GM23338 (cell line): ENCODE results near the gene ADORA2A. TPM values are rescaled to one million over a fixed set of nuclear protein-coding genes. Genes with fewer than 3 reads are reported as not detected.

Source experiments
- ATAC-seq: fragments of 200-7000 bp; cut with Tn5 transposase; 3 replicates; pipeline ENCODE4 v1.9.1; 2020
- DNase-seq: peaks from one replicate; pipeline ENCODE4 v3.0.0-alpha.2; 2015; ENCODE audit warnings: low spot score
- H2AFZ ChIP-seq: fragments of 200-600 bp; sonication (generic); 2 replicates; pipeline ENCODE4 v1.8.0; 2016; ENCODE audit warnings: antibody characterized with exemption, mild to moderate bottlenecking, moderate library complexity
- H3F3A ChIP-seq: fragments of 200-600 bp; sonication (generic); replicated peaks from 2 replicates; pipeline ENCODE4 v1.8.0; 2017; ENCODE audit warnings: antibody characterized with exemption, mixed run types, low read depth
- H3K27ac ChIP-seq: fragments of 200-600 bp; sonication (generic); 2 replicates; pipeline ENCODE4 v1.6.1; 2016; ENCODE audit warnings: low read depth
- H3K27me3 ChIP-seq: fragments of 200-600 bp; sonication (generic); 2 replicates; pipeline ENCODE4 v1.8.0; 2016; ENCODE audit warnings: mild to moderate bottlenecking, mixed run types, moderate library complexity; ENCODE audit not compliant: insufficient read depth
- H3K36me3 ChIP-seq: fragments of 200-600 bp; sonication (generic); 2 replicates; pipeline ENCODE4 v1.8.0; 2016; ENCODE audit warnings: mild to moderate bottlenecking; ENCODE audit not compliant: insufficient read depth
- H3K4me1 ChIP-seq: fragments of 200-600 bp; sonication (generic); 2 replicates; pipeline ENCODE4 v1.8.0; 2016; ENCODE audit warnings: mild to moderate bottlenecking, moderate library complexity; ENCODE audit not compliant: insufficient read depth
- H3K4me2 ChIP-seq: fragments of 200-600 bp; sonication (generic); 2 replicates; pipeline ENCODE4 v1.7.1; 2017; ENCODE audit warnings: mixed run types
- H3K4me3 ChIP-seq: fragments of 200-600 bp; sonication (generic); 2 replicates; pipeline ENCODE4 v1.6.1; 2016; ENCODE audit warnings: mixed run types
- H3K79me2 ChIP-seq: fragments of 200-600 bp; sonication (generic); replicated peaks from 2 replicates; pipeline ENCODE4 v1.8.0; 2017; ENCODE audit warnings: mild to moderate bottlenecking; ENCODE audit not compliant: insufficient read depth
- H3K9me2 ChIP-seq: fragments of 200-600 bp; sonication (generic); 2 replicates; pipeline ENCODE4 v1.8.0; 2017; ENCODE audit not compliant: insufficient read depth
- H4K20me1 ChIP-seq: fragments of 200-600 bp; sonication (generic); replicated peaks from 2 replicates; pipeline ENCODE4 v1.8.0; 2017; ENCODE audit warnings: mild to moderate bottlenecking; ENCODE audit not compliant: insufficient read depth
- H3K27ac Mint-ChIP-seq: 2 replicates; pipeline ENCODE4 v1.8.0; 2020; ENCODE audit warnings: inconsistent platforms, mild to moderate bottlenecking, moderate library complexity, mixed read lengths
- H3K27me3 Mint-ChIP-seq: 3 replicates; pipeline ENCODE4 v1.8.0; 2022; ENCODE audit warnings: low read depth, mild to moderate bottlenecking, moderate library complexity, mixed read lengths, inconsistent platforms; ENCODE audit not compliant: insufficient read depth, poor library complexity
- H3K36me3 Mint-ChIP-seq: 3 replicates; pipeline ENCODE4 v1.8.0; 2021; ENCODE audit warnings: low read depth, mild to moderate bottlenecking, inconsistent platforms, moderate library complexity, mixed read lengths
- H3K4me1 Mint-ChIP-seq: 3 replicates; pipeline ENCODE4 v1.8.0; 2020; ENCODE audit warnings: mild to moderate bottlenecking, inconsistent platforms, mixed read lengths
- H3K4me3 Mint-ChIP-seq: 3 replicates; pipeline ENCODE4 v1.8.0; 2021; ENCODE audit warnings: moderate library complexity, mild to moderate bottlenecking, inconsistent platforms, mixed read lengths
- H3K9me3 Mint-ChIP-seq: 3 replicates; pipeline ENCODE4 v1.8.0; 2020; ENCODE audit warnings: moderate library complexity, mild to moderate bottlenecking, inconsistent platforms, mixed read lengths
- EZH2phosphoT487 ChIP-seq: fragments of 200-600 bp; sonication (generic); IDR thresholded peaks from one replicate; pipeline ENCODE4 v1.8.1; 2018; ENCODE audit warnings: antibody characterized with exemption; ENCODE audit not compliant: unreplicated experiment
- JUNB ChIP-seq: IDR thresholded peaks from one replicate; pipeline ENCODE4 v1.6.1; 2016; ENCODE audit warnings: antibody characterized with exemption; ENCODE audit not compliant: unreplicated experiment
- STAT1 ChIP-seq: IDR thresholded peaks from one replicate; pipeline ENCODE4 v1.6.1; 2016; ENCODE audit warnings: antibody characterized with exemption; ENCODE audit not compliant: unreplicated experiment
- ZNF331 ChIP-seq: fragments of 250-450 bp; sonication (Bioruptor Pico); IDR thresholded peaks from 2 replicates; pipeline ENCODE4 v1.5.0; 2020; ENCODE audit warnings: low read depth, mild to moderate bottlenecking, moderate library complexity
- polyA plus RNA-seq: library from polyadenylated mRNA; unstranded; fragments of >200 nt; fragmentation: Nextera tagmentation; extraction: Ambion mirVana; gene quantifications from 2 replicates; pipeline ENCODE4 v1.2.1, GENCODE V29; 2016
- total RNA-seq: library from RNA; depleted of rRNA; stranded (reverse); fragments of >200 nt; shearing (Covaris generic); gene quantifications from 2 replicates; pipeline ENCODE4 v1.2.3, GENCODE V29; 2014
- TF ChIP-seq, protein P1 (sequence below): IDR thresholded peaks from 2 replicates; pipeline ENCODE4 v1.6.1; 2016; ENCODE audit warnings: antibody characterized with exemption
- TF ChIP-seq, protein P2 (sequence below): IDR thresholded peaks from one replicate; pipeline ENCODE4 v1.6.1; 2018; ENCODE audit warnings: antibody characterized with exemption; ENCODE audit not compliant: unreplicated experiment

ADORA2A gene
- total and polyA plus RNA-seq, 2 experiments from 2014 or later: 4.1 to 13.5 TPM

DNA sequence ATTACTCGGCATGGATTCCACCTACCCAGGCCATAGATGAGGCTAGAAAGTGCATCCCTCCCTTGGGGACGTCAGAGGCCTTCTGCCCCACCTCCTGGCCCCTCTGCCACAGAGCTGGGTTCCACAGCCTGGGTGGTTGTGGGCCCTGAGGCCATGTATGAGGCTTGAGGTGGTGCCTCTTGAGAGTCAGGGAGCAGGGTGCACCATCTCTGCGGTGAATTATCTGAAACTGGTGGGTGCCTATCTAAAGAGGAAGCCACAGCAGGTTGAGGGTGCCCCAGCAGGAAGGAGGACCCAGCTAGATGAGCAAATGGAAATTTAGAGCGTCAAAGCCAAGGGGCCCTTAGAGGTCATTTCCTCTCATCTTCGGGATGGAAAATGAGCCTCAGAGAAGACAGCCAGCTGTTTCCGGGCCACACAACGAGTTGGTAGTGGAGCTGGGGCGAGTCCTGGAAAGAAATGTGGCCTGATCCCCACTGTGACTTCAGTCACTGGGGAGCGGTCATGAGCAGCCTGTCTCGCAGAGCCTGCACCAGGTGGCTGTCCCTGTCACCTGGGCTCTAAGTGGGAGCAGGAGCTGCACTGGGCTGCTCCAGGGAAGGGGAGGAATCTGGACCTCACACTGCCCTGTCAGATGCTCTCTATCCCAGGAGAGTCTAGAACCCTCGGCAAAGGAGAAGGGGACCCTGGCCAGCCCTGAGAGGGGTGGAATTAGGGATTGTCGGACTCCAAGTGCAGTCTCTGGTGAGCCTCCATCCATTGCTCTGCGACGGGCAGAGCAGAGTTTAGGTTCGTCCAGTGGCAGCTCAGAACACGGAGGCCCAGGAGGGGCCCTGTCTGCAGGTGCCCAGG is 7.3 kb downstream of the ADORA2A start:
- no peak for ATAC-seq
- no peaks in the 10 kb centered on the region for H3K36me3 ChIP-seq
- H3K4me1 Mint-ChIP-seq: peaks cover 6% of the 10 kb centered on the region; the same call in 1 of the 3 replicates

GRCh38 chr22:24435323-24435645 is 7.9 kb downstream of the ADORA2A start:
- H3K36me3 Mint-ChIP-seq: no peaks in the 10 kb centered on the region
- ATAC-seq: no peak
- Histone ChIP-seq H3K9me2 (no peaks in the 10 kb centered on the region), H2AFZ (no peak overlapping the region), H3K36me3 (no peaks in the 10 kb centered on the region), H3K79me2 (no peaks in the 10 kb centered on the region), H4K20me1 (no peaks in the 10 kb centered on the region; the same call in 1 of the 2 replicates), H3K27me3 (no peaks in the 10 kb centered on the region), H3F3A (no peaks in the 10 kb centered on the region), H3K4me2 (no peak overlapping the region), H3K4me1 (no peaks in the 10 kb centered on the region), H3K4me3 (no peak overlapping the region), H3K27ac (no peak overlapping the region)
- no peaks in the 10 kb centered on the region for H3K9me3 Mint-ChIP-seq
- H3K27me3 Mint-ChIP-seq: peaks cover 8% of the 10 kb centered on the region
- H3K4me3 Mint-ChIP-seq: no peak overlapping the region
- TF ChIP-seq JUNB (no peak), STAT1 (no peak), ZNF331 (CRISPR knock-in tag) (no peak)
- H3K27ac Mint-ChIP-seq: no peak overlapping the region
- peaks cover 6% of the 10 kb centered on the region; the same call in 1 of the 3 replicates for H3K4me1 Mint-ChIP-seq
- no peak for DNase-seq

More for the DNA sequence above, 7.3 kb downstream of the ADORA2A start:
- H3K27me3 Mint-ChIP-seq: peaks cover 9% of the 10 kb centered on the region
- H3K36me3 Mint-ChIP-seq: no peaks in the 10 kb centered on the region
- no peaks in the 10 kb centered on the region for H3K4me1 ChIP-seq
- no peak overlapping the region for H3K4me3 ChIP-seq
- H3K27me3 ChIP-seq: no peaks in the 10 kb centered on the region
- no peak overlapping the region for H3K27ac ChIP-seq
- TF ChIP-seq STAT1 (no peak), EZH2phosphoT487 (no peak), JUNB (no peak)
- TF ChIP-seq, protein P1, sequence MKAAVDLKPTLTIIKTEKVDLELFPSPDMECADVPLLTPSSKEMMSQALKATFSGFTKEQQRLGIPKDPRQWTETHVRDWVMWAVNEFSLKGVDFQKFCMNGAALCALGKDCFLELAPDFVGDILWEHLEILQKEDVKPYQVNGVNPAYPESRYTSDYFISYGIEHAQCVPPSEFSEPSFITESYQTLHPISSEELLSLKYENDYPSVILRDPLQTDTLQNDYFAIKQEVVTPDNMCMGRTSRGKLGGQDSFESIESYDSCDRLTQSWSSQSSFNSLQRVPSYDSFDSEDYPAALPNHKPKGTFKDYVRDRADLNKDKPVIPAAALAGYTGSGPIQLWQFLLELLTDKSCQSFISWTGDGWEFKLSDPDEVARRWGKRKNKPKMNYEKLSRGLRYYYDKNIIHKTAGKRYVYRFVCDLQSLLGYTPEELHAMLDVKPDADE: no peak
- TF ChIP-seq, protein P2, sequence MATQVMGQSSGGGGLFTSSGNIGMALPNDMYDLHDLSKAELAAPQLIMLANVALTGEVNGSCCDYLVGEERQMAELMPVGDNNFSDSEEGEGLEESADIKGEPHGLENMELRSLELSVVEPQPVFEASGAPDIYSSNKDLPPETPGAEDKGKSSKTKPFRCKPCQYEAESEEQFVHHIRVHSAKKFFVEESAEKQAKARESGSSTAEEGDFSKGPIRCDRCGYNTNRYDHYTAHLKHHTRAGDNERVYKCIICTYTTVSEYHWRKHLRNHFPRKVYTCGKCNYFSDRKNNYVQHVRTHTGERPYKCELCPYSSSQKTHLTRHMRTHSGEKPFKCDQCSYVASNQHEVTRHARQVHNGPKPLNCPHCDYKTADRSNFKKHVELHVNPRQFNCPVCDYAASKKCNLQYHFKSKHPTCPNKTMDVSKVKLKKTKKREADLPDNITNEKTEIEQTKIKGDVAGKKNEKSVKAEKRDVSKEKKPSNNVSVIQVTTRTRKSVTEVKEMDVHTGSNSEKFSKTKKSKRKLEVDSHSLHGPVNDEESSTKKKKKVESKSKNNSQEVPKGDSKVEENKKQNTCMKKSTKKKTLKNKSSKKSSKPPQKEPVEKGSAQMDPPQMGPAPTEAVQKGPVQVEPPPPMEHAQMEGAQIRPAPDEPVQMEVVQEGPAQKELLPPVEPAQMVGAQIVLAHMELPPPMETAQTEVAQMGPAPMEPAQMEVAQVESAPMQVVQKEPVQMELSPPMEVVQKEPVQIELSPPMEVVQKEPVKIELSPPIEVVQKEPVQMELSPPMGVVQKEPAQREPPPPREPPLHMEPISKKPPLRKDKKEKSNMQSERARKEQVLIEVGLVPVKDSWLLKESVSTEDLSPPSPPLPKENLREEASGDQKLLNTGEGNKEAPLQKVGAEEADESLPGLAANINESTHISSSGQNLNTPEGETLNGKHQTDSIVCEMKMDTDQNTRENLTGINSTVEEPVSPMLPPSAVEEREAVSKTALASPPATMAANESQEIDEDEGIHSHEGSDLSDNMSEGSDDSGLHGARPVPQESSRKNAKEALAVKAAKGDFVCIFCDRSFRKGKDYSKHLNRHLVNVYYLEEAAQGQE: no peak
- no peaks in the 10 kb centered on the region for H3K9me2 ChIP-seq
- no peaks in the 10 kb centered on the region for H3K79me2 ChIP-seq
- no peak overlapping the region for H2AFZ ChIP-seq
- no peak overlapping the region for H3K4me3 Mint-ChIP-seq
- no peak overlapping the region for H3K27ac Mint-ChIP-seq
- no peaks in the 10 kb centered on the region for H3F3A ChIP-seq
- H4K20me1 ChIP-seq: no peaks in the 10 kb centered on the region; the same call in 1 of the 2 replicates
- no peaks in the 10 kb centered on the region for H3K9me3 Mint-ChIP-seq
- H3K4me2 ChIP-seq: no peak overlapping the region
- no peak for DNase-seq
